OCI-LY3 (cell line): ENCODE measurements around the gene OCRL.

ENCODE experiments used
- EZH2phosphoT487 ChIP-seq: fragments of 200-600 bp; shearing (Covaris generic); IDR thresholded peaks from 2 replicates; pipeline ENCODE4 v1.6.1; 2018; ENCODE audit warnings: antibody characterized with exemption, mixed run types, low read depth
- TF ChIP-seq, protein P1 (sequence below): fragments of 200-600, 300-600 bp; sonication (generic); IDR thresholded peaks from 2 replicates; pipeline ENCODE4 v1.5.1; 2014; ENCODE audit warnings: antibody characterized with exemption, low read length, low read depth

DNA sequence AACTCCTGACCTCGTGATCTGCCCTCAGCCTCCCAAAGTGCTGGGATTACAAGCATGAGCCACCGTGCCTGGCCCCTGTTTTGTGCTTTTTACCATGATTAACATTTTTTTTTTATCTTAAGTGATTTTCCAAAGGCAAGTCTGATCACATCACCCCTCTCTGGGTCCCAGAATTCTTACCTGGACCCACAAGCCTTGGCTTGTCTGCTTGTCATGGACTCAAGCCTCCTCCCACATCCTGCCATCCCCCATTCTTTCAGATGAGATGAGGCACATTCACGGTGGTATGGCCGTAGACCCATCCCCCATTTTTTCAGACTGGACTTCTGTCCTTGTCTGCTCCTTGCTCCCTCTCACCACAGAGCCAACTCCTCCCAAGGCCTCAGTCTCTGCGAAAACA is 59.4 kb downstream of the OCRL start:
- TF ChIP-seq, protein P1, sequence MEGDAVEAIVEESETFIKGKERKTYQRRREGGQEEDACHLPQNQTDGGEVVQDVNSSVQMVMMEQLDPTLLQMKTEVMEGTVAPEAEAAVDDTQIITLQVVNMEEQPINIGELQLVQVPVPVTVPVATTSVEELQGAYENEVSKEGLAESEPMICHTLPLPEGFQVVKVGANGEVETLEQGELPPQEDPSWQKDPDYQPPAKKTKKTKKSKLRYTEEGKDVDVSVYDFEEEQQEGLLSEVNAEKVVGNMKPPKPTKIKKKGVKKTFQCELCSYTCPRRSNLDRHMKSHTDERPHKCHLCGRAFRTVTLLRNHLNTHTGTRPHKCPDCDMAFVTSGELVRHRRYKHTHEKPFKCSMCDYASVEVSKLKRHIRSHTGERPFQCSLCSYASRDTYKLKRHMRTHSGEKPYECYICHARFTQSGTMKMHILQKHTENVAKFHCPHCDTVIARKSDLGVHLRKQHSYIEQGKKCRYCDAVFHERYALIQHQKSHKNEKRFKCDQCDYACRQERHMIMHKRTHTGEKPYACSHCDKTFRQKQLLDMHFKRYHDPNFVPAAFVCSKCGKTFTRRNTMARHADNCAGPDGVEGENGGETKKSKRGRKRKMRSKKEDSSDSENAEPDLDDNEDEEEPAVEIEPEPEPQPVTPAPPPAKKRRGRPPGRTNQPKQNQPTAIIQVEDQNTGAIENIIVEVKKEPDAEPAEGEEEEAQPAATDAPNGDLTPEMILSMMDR: no peak
- no peak for TF ChIP-seq EZH2phosphoT487
